GM13976 (cell line): ENCODE data around the gene ATP1B4.

Experiments
- DNase-seq: peaks from one replicate; pipeline ENCODE4 v3.0.0; 2012; ENCODE audit warnings: low spot score
- CTCF ChIP-seq: IDR thresholded peaks from 2 replicates; pipeline ENCODE4 v1.5.1; 2012; ENCODE audit warnings: borderline replicate concordance, mild to moderate bottlenecking; ENCODE audit not compliant: insufficient read depth; ENCODE audit errors: extremely low read depth, missing control alignments, control extremely low read depth
- in situ Hi-C: fragments of 300-500 bp; cut with MboI; formaldehyde crosslinking; loops from one replicate; pipeline ENCODE4 v1.12.0; 2022; ENCODE audit warnings: low sequenced_read_pairs, mixed read lengths, inconsistent platforms; ENCODE audit not compliant: unreplicated experiment

ATP1B4 gene

GRCh38 chrX:120380699-120381098, 18.8 kb downstream of the ATP1B4 start:
- TF ChIP-seq CTCF: no peak
- peak; percentile 13 for DNase-seq
- in situ Hi-C loops: no loop called here

- TF ChIP-seq CTCF: no peak
- DNase-seq: no peak
- in situ Hi-C loops: no loop called here
Measured at GRCh38 chrX:120401301-120401700, 39.4 kb downstream of the ATP1B4 start.

DNA sequence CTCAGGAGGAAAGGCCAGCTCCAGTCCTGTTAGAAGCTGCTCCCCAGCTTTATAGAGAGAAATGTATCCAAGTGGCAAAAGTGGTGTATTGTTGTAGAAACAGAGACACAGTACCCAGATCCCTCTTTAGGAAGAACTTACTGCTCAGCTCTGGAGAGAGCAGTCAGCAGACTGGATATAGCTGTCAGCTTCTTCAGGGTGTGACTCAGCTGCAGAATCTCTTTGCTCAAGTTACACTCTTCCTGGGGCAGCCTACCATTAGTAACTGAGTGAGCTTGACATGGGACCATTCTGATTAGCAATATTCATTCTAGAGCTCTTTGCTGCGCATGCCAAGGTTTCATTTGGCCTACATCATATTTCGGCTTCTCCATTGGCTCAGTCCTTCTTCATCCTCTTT, 40.5 kb downstream of the ATP1B4 start:
- in situ Hi-C loops: no loop called here
- DNase-seq: no peak
- no peak for TF ChIP-seq CTCF

DNA sequence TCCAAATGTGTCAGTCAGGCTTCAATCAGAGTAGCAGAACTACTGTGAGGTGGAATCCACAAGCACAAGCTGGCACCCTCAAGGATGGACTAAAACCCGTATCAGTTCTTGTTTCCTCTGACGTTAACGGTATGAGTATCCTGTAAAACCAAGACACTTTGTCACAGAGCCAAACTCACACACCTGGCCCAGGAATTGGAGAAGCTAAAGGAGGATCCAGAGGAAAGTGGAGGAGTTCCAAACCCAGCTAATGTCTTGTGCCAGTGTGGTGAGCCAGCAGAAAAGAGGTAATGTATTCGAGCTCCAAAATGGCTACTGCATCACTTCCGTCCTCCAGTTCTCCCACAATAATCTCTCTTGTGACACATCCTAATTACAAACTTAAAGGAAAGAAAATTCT, 44.7 kb downstream of the ATP1B4 start:
- TF ChIP-seq CTCF: no peak
- in situ Hi-C loops: no loop called here
- DNase-seq: no peak

DNA sequence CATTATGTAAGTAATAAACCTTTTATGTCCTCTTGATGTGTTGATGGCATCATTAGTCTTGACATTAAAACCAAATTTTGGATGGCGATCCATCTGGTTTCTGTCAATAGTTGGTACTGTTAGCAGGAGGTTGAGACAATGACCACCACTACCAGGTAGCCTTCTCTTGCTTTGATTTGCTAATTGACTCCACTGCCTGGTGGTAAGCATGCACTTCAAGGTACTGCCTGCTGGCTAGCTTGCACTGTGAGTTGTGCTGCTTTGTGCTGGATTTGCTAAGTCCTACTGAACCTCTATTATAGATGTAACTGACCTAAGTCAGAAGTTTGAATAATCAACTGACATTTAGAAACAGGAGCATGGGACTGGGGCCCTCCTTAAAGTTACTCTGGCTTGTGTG, 46.3 kb downstream of the ATP1B4 start:
- in situ Hi-C loops: no loop called here
- no peak for TF ChIP-seq CTCF
- DNase-seq: no peak

DNA sequence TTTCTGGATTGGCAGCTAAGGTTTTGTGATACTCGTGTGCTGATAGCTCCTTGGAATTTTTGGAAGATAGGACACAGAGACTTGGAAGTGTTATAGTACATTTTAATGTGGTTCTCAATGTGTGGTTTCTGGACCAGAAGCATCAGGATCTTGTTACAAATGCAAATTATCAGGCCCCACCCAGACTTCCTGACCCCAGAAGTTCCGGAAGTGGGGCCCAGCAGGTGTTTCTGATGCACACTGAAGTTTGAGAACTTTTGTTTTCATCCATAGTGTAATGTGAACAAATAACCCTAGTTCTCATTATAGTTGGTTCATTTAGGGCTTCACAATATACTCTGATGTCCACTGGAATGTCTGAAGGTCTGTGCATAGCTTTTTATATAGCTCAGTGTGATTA, 57.6 kb downstream of the ATP1B4 start:
- no peak for DNase-seq
- in situ Hi-C loops: no loop called here

More for the DNA sequence above, 57.6 kb downstream of the ATP1B4 start:
- TF ChIP-seq CTCF: no peak
